Measurements from ENCODE around the gene CPZ.

The CPZ gene

GRCh38 chr4:8548731-8549351 lies 43.7 kb upstream of the CPZ start:
- Histone ChIP-seq H3K4me1 (ENCODE audit: control insufficient read depth, insufficient read depth, low read length) (no peaks in the 10 kb centered on the region), H3K36me3 (ENCODE audit: control insufficient read depth in 2 of 2, insufficient read depth in 1 of 2, low read length in 2 of 2) (no peaks in the 10 kb centered on the region), H3K9me3 (ENCODE audit: control insufficient read depth, insufficient read depth, low read depth, low read length) (no peaks in the 10 kb centered on the region), H3K27ac (ENCODE audit: extremely low read depth, low read depth, low read length) (no peak overlapping the region), H3K4me3 (ENCODE audit: low read depth, low read length) (no peak overlapping the region)
- TF ChIP-seq ZNF426 (tag by site-specific recombination; IDR thresholded peaks at IDR 0.05) (no peak), ZNF704 (tag by site-specific recombination; IDR thresholded peaks at IDR 0.05) (no peak), ZBTB20 (tag by site-specific recombination; IDR thresholded peaks at IDR 0.05) (no peak), GLIS2 (tag by site-specific recombination; IDR thresholded peaks at IDR 0.05) (no peak), ZNF621 (tag by site-specific recombination; IDR thresholded peaks at IDR 0.05) (no peak), MEIS1 (CRISPR knock-in tag; IDR thresholded peaks at IDR 0.05; ENCODE audit: borderline replicate concordance) (no peak), ZNF792 (tag by site-specific recombination; IDR thresholded peaks at IDR 0.05) (no peak), ZNF211 (tag by site-specific recombination; IDR thresholded peaks at IDR 0.05; ENCODE audit: low read depth) (no peak), ZEB2 (tag by site-specific recombination; IDR thresholded peaks at IDR 0.05) (no peak), BCL11A (tag by site-specific recombination; IDR thresholded peaks at IDR 0.05; ENCODE audit: low read depth) (no peak), EGR2 (tag by site-specific recombination; IDR thresholded peaks at IDR 0.05; ENCODE audit: low read depth) (no peak), ZNF391 (tag by site-specific recombination; IDR thresholded peaks at IDR 0.05; ENCODE audit: borderline replicate concordance, low read depth) (no peak), ZNF324 (tag by site-specific recombination; IDR thresholded peaks at IDR 0.05) (no peak), OVOL3 (tag by site-specific recombination; IDR thresholded peaks at IDR 0.05) (no peak), ZNF558 (tag by site-specific recombination; IDR thresholded peaks at IDR 0.05) (no peak), ZNF138 (tag by site-specific recombination; IDR thresholded peaks at IDR 0.05; ENCODE audit: borderline replicate concordance) (no peak), ZNF544 (tag by site-specific recombination; IDR thresholded peaks at IDR 0.05) (no peak)
- ChIA-PET POLR2A (no interaction called here), CTCF (interaction anchor here (0.6 to 1.5 kb wide), 4 partner anchors 34 to 99 kb away, joined by 3 to 5 read pairs (median 4); no protein-coding TSS in a partner anchor)

- no peaks in the 10 kb centered on the region for H3K4me1 ChIP-seq (ENCODE audit: control insufficient read depth, insufficient read depth, low read length)
- H3K9me3 ChIP-seq (ENCODE audit: control insufficient read depth, insufficient read depth, low read depth, low read length), result no peaks in the 10 kb centered on the region
- ChIA-PET CTCF (interaction anchor here (0.6 to 1.5 kb wide), 5 partner anchors 23 to 281 kb away, joined by 3 to 6 read pairs (median 3); no protein-coding TSS in a partner anchor), POLR2A (no interaction called here)
- no peaks in the 10 kb centered on the region for H3K36me3 ChIP-seq (ENCODE audit: control insufficient read depth in 2 of 2, insufficient read depth in 1 of 2, low read length in 2 of 2)
- H3K27ac ChIP-seq (ENCODE audit: extremely low read depth, low read depth, low read length), result no peak overlapping the region
- H3K4me3 ChIP-seq (ENCODE audit: low read depth, low read length), result no peak overlapping the region
- TF ChIP-seq HOXD13 (CRISPR knock-in tag; IDR thresholded peaks at IDR 0.05; ENCODE audit: borderline replicate concordance), result no peak
- TF ChIP-seq MZF1 (tag by site-specific recombination; IDR thresholded peaks at IDR 0.05; ENCODE audit: borderline replicate concordance), result no peak
- peak; percentile 71 for TF ChIP-seq ZIC2 (tag by site-specific recombination; IDR thresholded peaks at IDR 0.05)
- 0 out of 2 replicates have a peak, but pooled peaks have one; percentile 14 for TF ChIP-seq GLIS2 (tag by site-specific recombination; IDR thresholded peaks at IDR 0.05)
- TF ChIP-seq ZNF791 (tag by site-specific recombination; IDR thresholded peaks at IDR 0.05), result no peak
These were observed 43.1 kb upstream of the CPZ start for GRCh38 chr4:8549352-8549931.

- no peak overlapping the region for H3K4me3 ChIP-seq (ENCODE audit: low read depth, low read length)
- no peak overlapping the region for H3K27ac ChIP-seq (ENCODE audit: extremely low read depth, low read depth, low read length)
- POLR2A ChIA-PET, result no interaction called here
- CTCF ChIA-PET, result no interaction called here
- no peaks in the 10 kb centered on the region for H3K4me1 ChIP-seq (ENCODE audit: control insufficient read depth, insufficient read depth, low read length)
- no peaks in the 10 kb centered on the region for H3K36me3 ChIP-seq (ENCODE audit: control insufficient read depth in 2 of 2, insufficient read depth in 1 of 2, low read length in 2 of 2)
- no peaks in the 10 kb centered on the region for H3K9me3 ChIP-seq (ENCODE audit: control insufficient read depth, insufficient read depth, low read depth, low read length)
- no peak for TF ChIP-seq BCL6B (tag by site-specific recombination; IDR thresholded peaks at IDR 0.05)
- TF ChIP-seq ZNF324 (tag by site-specific recombination; IDR thresholded peaks at IDR 0.05), result no peak
- TF ChIP-seq ZNF426 (tag by site-specific recombination; IDR thresholded peaks at IDR 0.05), result no peak
- TF ChIP-seq ZNF155 (tag by site-specific recombination; IDR thresholded peaks at IDR 0.05), result no peak
- TF ChIP-seq ZNF48 (tag by site-specific recombination; IDR thresholded peaks at IDR 0.05), result no peak
- TF ChIP-seq SALL2 (tag by site-specific recombination; IDR thresholded peaks at IDR 0.05; ENCODE audit: borderline replicate concordance), result no peak
- TF ChIP-seq ZNF366 (tag by site-specific recombination; conservative IDR thresholded peaks at IDR 0.05), result no peak
- no peak for TF ChIP-seq ZXDB (tag by site-specific recombination; IDR thresholded peaks at IDR 0.05)
- no peak for TF ChIP-seq ZFP41 (tag by site-specific recombination; IDR thresholded peaks at IDR 0.05; ENCODE audit: borderline replicate concordance)
- no peak for TF ChIP-seq ZNF362 (tag by site-specific recombination; IDR thresholded peaks at IDR 0.05)
- TF ChIP-seq KLF10 (tag by site-specific recombination; IDR thresholded peaks at IDR 0.05), result no peak
These were observed 41.9 kb upstream of the CPZ start for GRCh38 chr4:8550691-8551090.

All from HEK293 (cell line).